ENCODE measurements around the gene COBLL1.

COBLL1 gene

DNA sequence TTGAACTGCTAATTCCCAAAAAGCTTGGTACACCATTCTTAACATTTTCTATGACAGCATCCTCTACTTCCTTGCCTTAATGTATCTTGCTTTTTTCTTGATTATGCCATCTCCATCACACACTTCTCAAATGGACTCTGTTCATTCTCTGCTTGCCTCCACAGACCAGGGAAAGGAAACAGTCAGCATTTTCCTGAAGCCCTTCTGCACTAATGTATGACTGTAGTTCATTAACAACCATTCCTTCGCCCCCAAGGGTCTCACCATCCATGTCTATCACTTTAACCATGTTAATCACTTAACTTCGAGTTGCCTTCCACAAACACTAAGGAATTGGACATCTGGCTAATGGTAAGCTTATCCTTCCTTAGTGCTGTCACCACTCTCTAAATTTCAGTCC lies 54.8 kb downstream of the COBLL1 start:
- TF ChIP-seq, protein P1, sequence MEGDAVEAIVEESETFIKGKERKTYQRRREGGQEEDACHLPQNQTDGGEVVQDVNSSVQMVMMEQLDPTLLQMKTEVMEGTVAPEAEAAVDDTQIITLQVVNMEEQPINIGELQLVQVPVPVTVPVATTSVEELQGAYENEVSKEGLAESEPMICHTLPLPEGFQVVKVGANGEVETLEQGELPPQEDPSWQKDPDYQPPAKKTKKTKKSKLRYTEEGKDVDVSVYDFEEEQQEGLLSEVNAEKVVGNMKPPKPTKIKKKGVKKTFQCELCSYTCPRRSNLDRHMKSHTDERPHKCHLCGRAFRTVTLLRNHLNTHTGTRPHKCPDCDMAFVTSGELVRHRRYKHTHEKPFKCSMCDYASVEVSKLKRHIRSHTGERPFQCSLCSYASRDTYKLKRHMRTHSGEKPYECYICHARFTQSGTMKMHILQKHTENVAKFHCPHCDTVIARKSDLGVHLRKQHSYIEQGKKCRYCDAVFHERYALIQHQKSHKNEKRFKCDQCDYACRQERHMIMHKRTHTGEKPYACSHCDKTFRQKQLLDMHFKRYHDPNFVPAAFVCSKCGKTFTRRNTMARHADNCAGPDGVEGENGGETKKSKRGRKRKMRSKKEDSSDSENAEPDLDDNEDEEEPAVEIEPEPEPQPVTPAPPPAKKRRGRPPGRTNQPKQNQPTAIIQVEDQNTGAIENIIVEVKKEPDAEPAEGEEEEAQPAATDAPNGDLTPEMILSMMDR (conservative IDR thresholded peaks at IDR 0.05; ENCODE audit: low read length): no peak
- no peak overlapping the region for H3K4me3 ChIP-seq (ENCODE audit: low read length)
- DNase-seq (ENCODE audit: low read depth): no peak

GRCh38 chr2:164785457-164785856 lies 56.2 kb downstream of the COBLL1 start:
- TF ChIP-seq, protein P1 (conservative IDR thresholded peaks at IDR 0.05; ENCODE audit: low read length): no peak
- peak; percentile 76 for DNase-seq (ENCODE audit: low read depth)
- no peak overlapping the region for H3K4me3 ChIP-seq (ENCODE audit: low read length)

DNA sequence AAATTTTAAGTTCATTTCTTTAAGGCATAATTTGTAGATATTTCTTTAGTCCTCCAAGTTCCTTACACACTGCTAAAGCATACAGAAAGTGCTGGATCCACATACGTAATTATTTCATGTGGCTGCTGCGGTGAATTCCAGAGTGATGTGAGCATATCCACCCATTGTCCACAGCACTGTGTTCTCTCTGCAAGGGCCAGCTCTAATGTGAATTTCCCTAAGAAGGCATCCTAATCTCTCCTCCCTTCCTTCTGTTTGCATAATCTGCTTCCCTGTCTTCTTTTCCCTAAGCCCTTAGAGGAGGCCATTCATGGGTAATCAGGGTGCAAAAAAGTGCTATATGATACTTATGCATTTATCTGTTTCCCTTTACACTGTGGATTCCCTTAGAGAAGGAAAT lies 57.2 kb downstream of the COBLL1 start:
- peak; percentile 86 for DNase-seq (ENCODE audit: low read depth)
- TF ChIP-seq, protein P1 (conservative IDR thresholded peaks at IDR 0.05; ENCODE audit: low read length): no peak

DNA sequence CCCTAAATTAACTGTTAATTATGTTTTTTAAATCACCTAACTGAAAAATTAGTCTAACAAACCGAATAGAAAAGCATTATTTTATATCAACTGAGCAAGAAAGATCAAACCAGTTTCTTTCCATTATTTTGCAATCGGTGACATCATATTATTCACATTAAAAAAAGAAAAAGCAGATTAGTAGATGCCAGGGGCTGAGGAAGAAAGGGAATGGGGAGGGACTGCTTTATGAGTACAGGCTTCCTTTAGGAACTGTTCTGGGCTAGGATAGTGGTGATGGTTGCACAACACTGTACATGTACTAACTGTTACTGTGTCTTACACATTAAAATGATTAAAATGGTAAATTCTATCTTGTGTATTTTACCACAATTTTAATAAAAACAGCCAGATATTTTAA lies 59.3 kb downstream of the COBLL1 start:
- DNase-seq (ENCODE audit: low read depth): peak; percentile 84
- no peak overlapping the region for H3K4me3 ChIP-seq (ENCODE audit: low read length)
- TF ChIP-seq, protein P1 (conservative IDR thresholded peaks at IDR 0.05; ENCODE audit: low read length): no peak

More for the DNA sequence above, 57.2 kb downstream of the COBLL1 start:
- H3K4me3 ChIP-seq (ENCODE audit: low read length): no peak overlapping the region

GRCh38 chr2:164781394-164781793 lies 60.2 kb downstream of the COBLL1 start:
- TF ChIP-seq, protein P1 (conservative IDR thresholded peaks at IDR 0.05; ENCODE audit: low read length): no peak
- no peak overlapping the region for H3K4me3 ChIP-seq (ENCODE audit: low read length)
- DNase-seq (ENCODE audit: low read depth): no peak

DNA sequence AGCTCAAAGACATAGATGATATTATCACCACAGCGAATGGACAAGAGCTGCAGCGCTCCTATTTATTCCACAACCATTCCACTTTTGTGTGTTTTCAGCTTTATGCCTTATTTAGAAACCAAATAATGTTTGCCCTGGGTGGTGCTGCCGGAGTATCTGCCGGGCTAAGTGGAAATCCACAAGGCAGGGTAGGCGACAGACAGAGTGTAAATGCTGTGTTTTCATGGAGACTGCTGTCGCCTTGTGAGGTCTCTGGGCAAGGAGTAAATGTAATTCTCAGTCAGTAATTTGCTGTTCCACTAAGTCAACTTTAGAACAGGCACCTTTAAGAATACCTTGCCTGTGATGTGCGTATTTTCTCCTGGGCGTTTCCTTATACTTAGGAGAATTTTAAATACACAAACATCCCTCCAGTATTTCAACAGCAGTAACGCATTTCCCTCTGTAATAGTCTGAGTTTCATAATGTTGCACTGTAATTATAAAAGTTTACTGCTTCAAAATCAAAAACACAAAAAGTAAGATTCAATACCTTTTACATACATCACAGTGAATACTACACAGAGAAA lies 60.9 kb downstream of the COBLL1 start:
- TF ChIP-seq, protein P1 (conservative IDR thresholded peaks at IDR 0.05; ENCODE audit: low read length): no peak
- H3K4me3 ChIP-seq (ENCODE audit: low read length): no peak overlapping the region
- no peak for DNase-seq (ENCODE audit: low read depth)

GRCh38 chr2:164779383-164780057 lies 62.1 kb downstream of the COBLL1 start:
- no peak for DNase-seq (ENCODE audit: low read depth)
- no peak overlapping the region for H3K4me3 ChIP-seq (ENCODE audit: low read length)
- TF ChIP-seq, protein P1 (conservative IDR thresholded peaks at IDR 0.05; ENCODE audit: low read length): no peak

All from AG10803 (cell line).